COLO668 (cell line): ENCODE data around the gene TKTL2.
A peak's percentile ranks its signal among the peaks of the same experiment; 100 is the strongest.

Experiments used
- DNase-seq: peaks from one replicate; lab custom pipeline; 2025; ENCODE audit not compliant: unreplicated experiment; lab: John Stamatoyannopoulos, UW

Gene TKTL2

GRCh38 chr4:163473576-163473975, at the start of gene TKTL2:
TSS of gene TKTL2 (minus strand) at chr4:163473754. CDS start at chr4:163473734, 20 bp downstream.
- no peak for DNase-seq

- no peak for DNase-seq
Measured at GRCh38 chr4:163515198-163515597, 41.6 kb upstream of the TKTL2 start.

- DNase-seq, result no peak
Measured at GRCh38 chr4:163505374-163505773, 31.8 kb upstream of the TKTL2 start.

- no peak for DNase-seq
Measured at GRCh38 chr4:163500586-163500985, 27.0 kb upstream of the TKTL2 start.

GRCh38 chr4:163495900-163496299, 22.3 kb upstream of the TKTL2 start:
- no peak for DNase-seq

- DNase-seq, result peak; percentile 91
Measured at GRCh38 chr4:163494360-163495241, 21.0 kb upstream of the TKTL2 start, which contains the start of gene TMA16. TSS of gene TMA16 (plus strand) at chr4:163494690. CDS start at chr4:163494802, 112 bp downstream.

GRCh38 chr4:163493643-163494359, 20.2 kb upstream of the TKTL2 start:
- DNase-seq, result no peak

- DNase-seq, result no peak
Measured at GRCh38 chr4:163492951-163493504, 19.5 kb upstream of the TKTL2 start.

GRCh38 chr4:163489929-163490328, 16.4 kb upstream of the TKTL2 start:
- no peak for DNase-seq

- DNase-seq, result no peak
Measured at GRCh38 chr4:163486321-163486720, 12.8 kb upstream of the TKTL2 start.

- DNase-seq, result no peak
Measured at GRCh38 chr4:163485589-163485988, 12.0 kb upstream of the TKTL2 start.

GRCh38 chr4:163484906-163485305, 11.4 kb upstream of the TKTL2 start:
- peak; percentile 32 for DNase-seq

GRCh38 chr4:163482190-163482589, 8.6 kb upstream of the TKTL2 start:
- no peak for DNase-seq

- DNase-seq, result no peak
Measured at GRCh38 chr4:163476761-163477438, 3.3 kb upstream of the TKTL2 start.

- DNase-seq, result no peak
Measured at GRCh38 chr4:163474027-163474426, 473 bp upstream of the TKTL2 start.

GRCh38 chr4:163473130-163473529, 424 bp downstream of the TKTL2 start:
- DNase-seq, result no peak

GRCh38 chr4:163470391-163470790, 3.2 kb downstream of the TKTL2 start:
- DNase-seq, result no peak

GRCh38 chr4:163467082-163467770, 6.3 kb downstream of the TKTL2 start:
- DNase-seq, result no peak

GRCh38 chr4:163462556-163462955, 11.0 kb downstream of the TKTL2 start:
- DNase-seq, result no peak

GRCh38 chr4:163448540-163449203, 24.9 kb downstream of the TKTL2 start:
- no peak for DNase-seq
